ENCODE results near the gene SEC61G.

Gene SEC61G

GRCh38 chr7:54757711-54758110, 1.3 kb downstream of the SEC61G start:
- DNase-seq: no peak

GRCh38 chr7:54749200-54749599, 9.8 kb downstream of the SEC61G start:
- DNase-seq: no peak

GRCh38 chr7:54747234-54747633, 11.8 kb downstream of the SEC61G start:
- DNase-seq: no peak

DNA sequence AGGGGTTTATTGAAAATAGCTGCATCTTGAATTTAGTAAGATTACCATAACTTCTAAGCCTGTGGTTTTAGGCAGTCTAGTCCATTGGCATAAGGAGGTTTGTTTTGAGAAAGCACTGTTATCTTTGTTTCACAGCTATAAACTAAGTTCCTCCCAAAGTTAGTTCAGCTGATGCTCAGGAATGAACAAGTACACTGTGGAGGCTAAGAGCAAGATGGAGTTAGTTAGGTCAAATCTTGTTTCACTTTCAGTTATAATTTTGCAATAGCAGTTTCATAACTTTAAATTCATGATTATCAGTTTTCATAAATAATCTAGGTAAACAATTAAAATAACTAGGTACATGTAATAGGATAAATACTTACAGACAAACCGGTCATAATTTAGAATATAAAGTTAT, 15.4 kb downstream of the SEC61G start:
- no peak for DNase-seq

- DNase-seq: no peak
Observed at GRCh38 chr7:54738737-54739136, 20.3 kb downstream of the SEC61G start.

GRCh38 chr7:54729107-54729506, 29.9 kb downstream of the SEC61G start:
- no peak for DNase-seq

DNA sequence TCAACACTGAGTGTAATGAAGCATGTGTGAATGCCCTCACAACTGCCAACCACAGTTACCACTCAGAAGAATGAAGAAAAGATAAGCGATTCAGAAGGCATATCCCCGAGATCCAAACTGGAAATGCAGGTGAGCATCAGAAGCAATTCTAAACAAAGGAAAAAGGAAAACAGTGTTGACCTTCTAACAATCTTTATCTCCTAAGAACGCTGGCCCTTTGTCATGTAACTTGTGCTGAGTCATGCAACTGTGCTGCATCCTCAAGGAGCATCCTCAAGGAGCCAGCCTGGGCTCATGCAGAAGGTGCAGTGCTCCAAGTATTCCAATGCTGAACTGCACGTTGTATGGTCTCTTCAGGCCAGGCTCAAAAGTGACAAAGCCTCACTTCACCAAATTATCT, 30.6 kb downstream of the SEC61G start:
- DNase-seq: no peak

GRCh38 chr7:54725255-54725654, 33.8 kb downstream of the SEC61G start:
- DNase-seq: no peak

DNA sequence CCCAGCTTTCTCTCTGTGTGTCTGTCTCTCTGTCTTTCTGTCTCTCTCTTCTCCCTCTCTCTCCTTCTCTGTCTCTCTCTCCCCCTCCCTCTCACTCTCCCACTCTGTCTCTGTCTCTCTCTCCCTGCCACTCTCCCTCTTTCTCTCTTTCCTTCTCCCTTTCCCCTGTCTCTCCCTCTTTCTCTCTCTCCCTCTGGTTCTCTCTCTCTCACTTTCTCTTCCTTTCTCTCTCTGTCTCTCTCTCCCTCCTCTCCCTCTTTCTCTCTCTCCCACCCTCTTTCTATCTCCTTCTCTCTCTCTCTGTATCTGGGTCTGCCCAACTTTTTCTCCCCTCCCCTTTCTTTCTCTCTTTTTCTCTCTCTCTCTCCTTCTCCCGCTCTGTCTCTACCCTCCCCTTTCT, 36.5 kb downstream of the SEC61G start:
- DNase-seq: no peak

DNA sequence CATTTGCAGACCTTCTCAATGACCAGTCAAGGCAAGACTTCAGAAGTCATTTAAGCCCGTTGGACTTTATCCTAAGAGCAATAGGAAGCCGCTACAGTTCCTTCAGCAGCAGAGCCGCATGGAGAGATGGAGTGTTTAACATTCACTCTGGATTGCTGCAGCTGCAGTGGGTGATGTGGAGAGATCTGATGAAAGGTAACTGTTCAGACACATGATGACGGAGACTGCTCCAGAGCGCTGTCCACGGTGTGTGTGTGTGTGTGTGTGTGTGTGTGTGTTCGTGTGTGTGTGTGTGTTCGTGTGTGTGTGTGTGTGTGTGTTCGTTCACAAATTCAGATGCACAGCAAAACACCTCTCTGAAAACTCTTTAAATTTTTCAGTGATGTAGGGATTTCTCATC, 37.0 kb downstream of the SEC61G start:
- DNase-seq: no peak

GRCh38 chr7:54719974-54720373, 39.0 kb downstream of the SEC61G start:
- DNase-seq: no peak

GRCh38 chr7:54719425-54719824, 39.6 kb downstream of the SEC61G start:
- DNase-seq: no peak

DNA sequence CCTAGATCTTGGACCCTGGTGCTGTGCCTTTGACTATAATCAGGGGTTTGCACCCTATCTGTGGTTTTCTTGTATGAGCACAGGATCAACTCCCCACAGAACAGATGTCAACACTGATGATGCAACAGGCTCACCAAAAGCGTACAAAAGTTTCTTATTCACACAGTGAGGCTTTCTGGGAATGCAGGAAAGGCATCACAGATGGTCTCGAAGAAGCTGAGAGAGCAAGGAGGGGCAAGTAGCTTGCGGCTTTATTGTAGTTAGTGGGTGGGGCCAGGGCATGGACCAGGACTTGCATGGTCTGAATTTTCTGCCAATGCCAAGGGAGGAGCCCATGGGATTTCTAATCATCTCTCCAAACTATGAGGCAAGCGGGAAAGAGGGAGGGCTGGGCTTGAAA, 46.2 kb downstream of the SEC61G start:
- no peak for DNase-seq

- no peak for DNase-seq
Observed at GRCh38 chr7:54711900-54712595, 47.0 kb downstream of the SEC61G start.

GRCh38 chr7:54709283-54709682, 49.7 kb downstream of the SEC61G start:
- DNase-seq: no peak

- no peak for DNase-seq
Observed at GRCh38 chr7:54705436-54705835, 53.6 kb downstream of the SEC61G start.

DNA sequence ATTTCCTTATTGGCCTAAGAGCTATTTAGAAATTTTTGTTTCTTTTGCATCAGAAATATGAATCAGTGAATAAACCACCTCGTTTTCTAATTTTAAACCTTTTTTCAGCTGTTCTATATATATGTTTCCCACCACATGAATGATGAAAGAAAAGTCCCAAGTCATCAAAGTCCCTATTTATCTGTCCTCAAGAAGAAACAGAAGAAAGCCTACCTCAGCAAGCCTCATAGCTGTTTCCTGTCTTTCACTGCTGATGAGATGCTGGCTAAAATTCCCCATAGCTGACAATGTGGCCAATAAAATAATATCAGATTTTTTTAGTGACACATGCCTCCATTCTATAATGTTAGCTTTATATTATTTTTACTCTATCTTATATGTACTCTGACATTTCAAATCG, 54.2 kb downstream of the SEC61G start:
- no peak for DNase-seq

All from effector CD4-positive, alpha-beta T cell (primary cell).